Stimulated activated CD4-positive, alpha-beta T cell treated with anti-CD3 and anti-CD28 coated beads, Interleukin-4, amount 100 ng/mL, for 48 hours (primary cell): Measurements from ENCODE around the gene SNX13.
"Not testable (repeated sequence)": the region's sequence is repeated elsewhere in the genome, so short reads cannot be mapped to it uniquely, and the experiment has no call there.

Experiments used
- DNase-seq, 2 donors: peaks; one replicate each; pipeline ENCODE4 v3.0.0-alpha.2; 2020; ENCODE audit warnings: low read depth in 2 of 2

The SNX13 gene

DNA sequence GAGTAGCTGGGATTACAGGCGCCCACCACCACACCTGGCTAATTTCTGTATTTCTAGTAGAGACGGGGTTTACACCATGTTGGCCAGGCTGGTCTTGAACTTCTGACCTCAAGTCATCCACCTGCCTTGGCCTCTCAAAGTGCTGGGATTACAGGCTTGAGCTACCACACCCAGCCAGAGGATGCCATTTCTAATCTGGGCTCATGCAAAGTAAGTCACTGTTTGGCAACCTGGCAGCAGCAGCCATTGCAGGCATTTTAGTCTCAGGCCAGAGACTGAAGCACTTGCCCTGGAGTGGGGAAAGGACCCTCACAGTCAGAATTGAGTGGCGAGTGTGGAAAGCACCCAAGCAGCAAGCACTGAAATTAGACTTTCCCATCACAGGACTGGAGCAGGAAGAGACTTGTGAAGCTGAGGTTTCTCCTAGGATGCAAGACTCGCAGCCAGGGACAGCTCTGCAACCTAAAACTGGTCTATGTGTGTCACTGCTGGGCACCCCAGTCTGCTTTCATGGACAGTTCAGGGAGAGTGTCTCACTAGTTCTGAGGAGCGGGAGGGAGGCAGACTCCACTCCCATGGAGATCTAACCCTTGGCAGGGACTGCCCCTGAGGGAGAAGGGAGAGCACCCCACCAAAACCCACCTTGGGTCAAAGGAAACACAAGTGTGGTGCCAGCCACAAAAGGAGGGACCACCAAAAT, 27.6 kb downstream of the SNX13 start:
- no peak for DNase-seq

DNA sequence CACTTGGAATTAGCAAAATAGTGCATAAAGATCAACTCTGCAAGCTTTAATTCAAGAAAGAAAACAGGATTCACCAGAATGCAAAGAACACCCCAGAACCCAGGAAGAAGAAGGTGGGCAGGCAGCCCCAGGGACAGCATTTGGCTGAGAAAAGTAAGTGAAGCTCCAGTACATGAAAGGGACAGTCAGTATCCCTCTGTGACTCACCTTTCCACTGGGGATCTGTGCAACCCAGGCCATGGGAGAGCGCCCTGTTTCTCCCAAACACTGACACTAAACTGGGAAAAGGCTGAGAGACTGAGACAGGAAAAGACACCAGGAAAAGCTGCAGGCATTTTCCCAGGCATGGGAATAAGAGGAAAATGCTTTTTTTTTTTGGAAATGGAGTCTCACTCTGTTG, 28.2 kb downstream of the SNX13 start:
- no peak for DNase-seq

DNA sequence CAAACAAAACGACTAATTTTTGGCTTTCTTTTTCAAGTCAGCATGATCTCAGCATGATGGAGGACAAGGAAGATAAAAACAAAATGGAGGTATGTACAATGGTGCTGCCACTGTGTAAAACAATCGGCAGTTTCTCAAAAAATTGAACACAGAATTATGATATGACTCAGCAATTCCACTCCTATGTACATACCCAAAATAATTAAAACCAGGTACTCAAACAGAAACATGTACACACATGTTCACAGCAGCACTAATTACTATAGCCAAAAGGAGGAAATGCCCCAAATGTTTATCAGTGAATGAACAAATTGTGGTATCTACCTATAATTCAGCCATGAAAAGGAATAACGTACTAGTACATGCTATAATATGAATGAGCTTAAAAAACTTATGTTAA, 29.9 kb downstream of the SNX13 start:
- DNase-seq: no peak

GRCh38 chr7:17909310-17909709, 31.0 kb downstream of the SNX13 start:
- DNase-seq: not testable (repeated sequence)

GRCh38 chr7:17907014-17907413, 33.3 kb downstream of the SNX13 start:
- no peak for DNase-seq

GRCh38 chr7:17903337-17903736, 37.0 kb downstream of the SNX13 start:
- no peak for DNase-seq

- DNase-seq: no peak
Measured at GRCh38 chr7:17902599-17902998, 37.7 kb downstream of the SNX13 start.

GRCh38 chr7:17900464-17900863, 39.8 kb downstream of the SNX13 start:
- DNase-seq: no peak

DNA sequence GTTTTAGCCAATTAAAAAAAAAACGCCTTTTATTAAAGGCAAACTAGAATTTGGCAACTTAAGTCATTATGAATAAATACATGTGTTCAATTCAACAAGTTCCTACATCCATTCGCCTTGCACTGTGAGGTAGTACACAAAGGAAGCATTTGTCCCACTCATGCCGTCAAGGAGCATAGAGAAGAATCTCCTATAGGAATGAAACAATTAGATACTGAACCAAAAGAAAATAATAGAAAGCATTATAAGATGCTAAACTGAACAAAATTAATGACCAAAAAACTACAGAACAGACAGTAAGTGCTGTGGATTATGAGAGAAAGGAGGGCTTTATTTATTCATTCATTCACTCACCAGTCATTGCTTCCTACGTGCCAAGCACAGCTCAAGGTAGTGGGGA, 42.2 kb downstream of the SNX13 start:
- DNase-seq: no peak

DNA sequence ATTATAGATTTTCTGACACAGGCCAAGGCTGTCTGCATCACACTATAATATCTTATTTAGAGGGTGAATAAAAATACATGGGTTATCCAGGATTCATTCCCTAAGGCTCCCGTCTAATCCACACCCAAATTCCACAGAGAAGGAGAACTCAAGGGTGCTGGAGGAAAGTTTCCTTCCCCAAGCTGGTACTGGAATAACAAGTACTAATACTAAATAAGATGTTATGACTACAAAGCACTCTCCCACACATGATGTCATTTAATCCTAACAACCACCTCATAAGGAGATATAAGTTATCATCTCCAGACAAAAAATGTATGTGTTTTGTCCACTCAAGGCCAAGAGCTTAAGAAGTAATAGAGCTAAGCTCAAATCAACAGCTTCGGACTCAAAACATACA, 53.0 kb downstream of the SNX13 start:
- no peak for DNase-seq

DNA sequence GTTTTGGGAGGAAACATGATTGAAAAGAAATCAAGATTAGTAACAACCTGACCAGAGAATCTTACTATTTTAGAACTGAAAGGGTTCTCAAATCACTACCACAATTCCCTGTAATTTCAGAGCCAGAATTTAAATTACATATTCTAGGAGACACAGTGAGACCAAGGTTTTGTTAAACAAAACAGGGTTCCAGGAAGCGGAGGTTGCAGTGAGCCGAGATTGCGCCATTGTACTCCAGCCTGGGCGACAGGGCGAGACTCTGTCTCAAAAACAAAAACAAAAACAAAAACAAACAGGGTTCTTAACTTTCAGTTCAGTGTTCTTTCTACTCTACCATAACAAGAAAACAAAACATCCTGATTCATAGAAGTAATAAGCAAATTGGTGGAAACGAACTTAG, 57.6 kb downstream of the SNX13 start:
- no peak for DNase-seq

DNA sequence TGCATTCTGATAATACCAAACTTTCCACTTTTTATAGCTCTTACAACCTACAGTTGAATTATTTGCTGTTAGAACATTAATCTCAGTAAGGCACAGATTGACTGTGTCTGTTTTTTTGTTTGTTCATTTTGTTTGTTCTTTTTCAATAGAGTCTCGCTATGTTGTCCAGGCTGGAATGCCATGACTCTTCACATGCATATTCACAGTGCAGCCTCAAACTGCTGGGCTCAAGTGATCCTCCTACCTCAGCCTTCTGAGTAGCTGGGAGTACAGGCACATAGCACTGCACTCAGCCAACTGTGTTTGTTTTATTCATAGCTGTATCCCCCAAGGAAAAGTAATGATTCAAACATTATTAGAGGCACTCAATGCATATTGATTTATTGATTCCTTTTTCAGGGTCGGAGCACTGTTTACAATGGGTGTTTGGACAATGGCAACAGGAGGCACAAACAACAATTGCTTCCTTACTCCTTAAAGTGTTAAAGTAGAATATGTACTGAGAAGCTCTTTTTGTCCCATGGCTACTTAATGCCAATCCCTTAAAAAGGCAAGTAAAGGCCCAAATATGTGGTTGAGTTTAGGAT, 61.1 kb downstream of the SNX13 start:
- no peak for DNase-seq

- no peak for DNase-seq
Measured at GRCh38 chr7:17878627-17879026, 61.7 kb downstream of the SNX13 start.

GRCh38 chr7:17871815-17872533, 68.3 kb downstream of the SNX13 start:
- DNase-seq: no peak

DNA sequence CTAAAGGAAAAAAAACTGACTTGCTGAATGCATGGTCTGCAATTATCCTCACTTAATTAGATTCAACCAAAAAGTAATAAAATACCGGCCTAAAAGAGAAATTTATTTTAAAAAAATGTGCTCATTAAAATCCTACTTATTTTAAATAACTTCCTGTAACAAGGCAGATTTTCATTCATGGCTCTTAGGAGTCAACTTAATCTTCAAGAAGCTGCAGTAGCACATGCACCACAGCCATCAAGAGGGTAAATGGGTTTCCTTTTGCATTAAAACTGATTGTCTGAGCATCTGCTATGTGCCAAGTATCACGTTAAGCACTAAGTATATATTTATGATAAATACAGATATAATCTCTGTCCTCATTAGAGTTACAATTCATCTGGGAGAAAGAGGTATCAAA, 69.9 kb downstream of the SNX13 start:
- DNase-seq: no peak

- no peak for DNase-seq
Measured at GRCh38 chr7:17863809-17864143, 76.5 kb downstream of the SNX13 start.

DNA sequence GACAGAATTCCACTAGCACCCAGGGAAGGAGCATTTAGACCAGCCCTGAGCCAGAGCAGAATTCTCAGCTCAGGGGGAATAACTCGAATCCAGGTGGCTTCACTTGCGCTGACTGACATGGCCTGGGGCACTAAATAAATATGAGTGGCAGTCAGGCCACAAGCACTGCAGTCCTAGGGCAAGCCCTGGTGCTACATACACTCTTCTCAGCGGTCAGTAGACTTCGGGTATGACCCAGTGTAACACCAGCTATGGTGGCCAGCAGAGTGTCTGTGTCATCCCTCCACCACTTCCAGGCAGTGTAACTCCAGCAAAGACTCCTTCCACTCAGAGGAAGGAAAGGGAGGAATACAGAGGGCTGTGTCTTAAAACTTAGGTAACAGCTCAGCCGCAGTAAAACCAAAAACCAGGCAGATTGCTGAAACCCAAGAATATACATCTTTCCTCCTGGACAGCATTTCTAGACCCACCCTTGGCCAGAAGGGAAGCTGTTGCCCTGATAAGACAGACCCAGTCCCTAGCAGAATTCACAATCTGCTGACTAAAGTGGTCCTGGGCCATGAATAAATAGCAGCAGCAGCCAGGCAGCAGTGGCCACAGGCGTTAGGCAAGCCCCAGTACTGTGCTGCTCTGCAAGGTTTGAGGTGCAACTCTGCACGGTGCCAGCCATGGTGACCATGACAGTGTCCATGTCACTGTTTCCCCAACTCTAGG, 77.0 kb downstream of the SNX13 start:
- no peak for DNase-seq

DNA sequence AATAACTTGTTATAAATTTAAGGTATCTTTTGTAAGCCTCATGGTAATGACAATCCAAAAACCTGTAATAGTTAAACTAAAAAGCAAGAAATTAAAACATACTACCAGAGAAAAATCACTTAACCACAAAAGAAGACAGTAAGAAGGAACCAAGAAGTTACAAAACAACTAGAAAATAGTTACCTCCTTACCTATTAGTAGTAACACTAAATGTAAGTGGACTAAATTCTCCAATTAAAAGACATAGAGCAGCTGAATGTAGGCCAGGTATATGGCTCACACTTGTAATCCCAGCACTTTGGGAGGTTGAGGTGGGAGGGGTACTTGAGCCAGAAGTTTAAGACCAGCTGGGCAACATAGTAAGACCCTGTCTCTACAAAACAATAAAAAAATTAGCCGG, 84.0 kb downstream of the SNX13 start:
- DNase-seq: no peak

DNA sequence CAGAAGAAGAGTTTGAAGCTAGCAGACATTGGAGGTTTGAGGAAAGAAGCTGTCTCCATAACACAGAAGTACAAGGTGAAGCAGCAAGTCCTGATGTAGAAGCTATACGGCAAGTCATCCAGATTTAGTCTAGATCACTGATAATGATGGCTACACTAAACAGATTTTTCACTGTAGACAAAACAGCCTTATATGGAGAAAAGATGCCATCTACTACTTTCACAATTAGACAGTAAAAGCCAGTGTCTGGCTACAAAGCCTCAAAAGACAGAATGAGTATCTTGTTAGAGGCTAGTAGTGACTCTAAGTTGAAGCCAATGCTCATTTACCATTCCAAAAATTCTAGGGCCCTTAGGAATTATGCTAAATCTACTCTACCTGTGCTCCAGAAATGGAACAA, 85.1 kb downstream of the SNX13 start:
- DNase-seq: no peak

- DNase-seq: no peak
Measured at GRCh38 chr7:17854261-17855047, 85.8 kb downstream of the SNX13 start.

GRCh38 chr7:17852361-17852760, 87.9 kb downstream of the SNX13 start:
- DNase-seq: no peak

GRCh38 chr7:17849504-17849903, 90.8 kb downstream of the SNX13 start:
- no peak for DNase-seq
